ENCODE results near the gene PCCA. TPM values are rescaled to one million over a fixed set of nuclear protein-coding genes. Genes with fewer than 3 reads are reported as not detected.

Gene PCCA, protein sequence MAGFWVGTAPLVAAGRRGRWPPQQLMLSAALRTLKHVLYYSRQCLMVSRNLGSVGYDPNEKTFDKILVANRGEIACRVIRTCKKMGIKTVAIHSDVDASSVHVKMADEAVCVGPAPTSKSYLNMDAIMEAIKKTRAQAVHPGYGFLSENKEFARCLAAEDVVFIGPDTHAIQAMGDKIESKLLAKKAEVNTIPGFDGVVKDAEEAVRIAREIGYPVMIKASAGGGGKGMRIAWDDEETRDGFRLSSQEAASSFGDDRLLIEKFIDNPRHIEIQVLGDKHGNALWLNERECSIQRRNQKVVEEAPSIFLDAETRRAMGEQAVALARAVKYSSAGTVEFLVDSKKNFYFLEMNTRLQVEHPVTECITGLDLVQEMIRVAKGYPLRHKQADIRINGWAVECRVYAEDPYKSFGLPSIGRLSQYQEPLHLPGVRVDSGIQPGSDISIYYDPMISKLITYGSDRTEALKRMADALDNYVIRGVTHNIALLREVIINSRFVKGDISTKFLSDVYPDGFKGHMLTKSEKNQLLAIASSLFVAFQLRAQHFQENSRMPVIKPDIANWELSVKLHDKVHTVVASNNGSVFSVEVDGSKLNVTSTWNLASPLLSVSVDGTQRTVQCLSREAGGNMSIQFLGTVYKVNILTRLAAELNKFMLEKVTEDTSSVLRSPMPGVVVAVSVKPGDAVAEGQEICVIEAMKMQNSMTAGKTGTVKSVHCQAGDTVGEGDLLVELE
- total RNA-seq (ENCODE audit: low replicate concordance): 38.9 and 89.5 TPM in 2 replicates

DNA sequence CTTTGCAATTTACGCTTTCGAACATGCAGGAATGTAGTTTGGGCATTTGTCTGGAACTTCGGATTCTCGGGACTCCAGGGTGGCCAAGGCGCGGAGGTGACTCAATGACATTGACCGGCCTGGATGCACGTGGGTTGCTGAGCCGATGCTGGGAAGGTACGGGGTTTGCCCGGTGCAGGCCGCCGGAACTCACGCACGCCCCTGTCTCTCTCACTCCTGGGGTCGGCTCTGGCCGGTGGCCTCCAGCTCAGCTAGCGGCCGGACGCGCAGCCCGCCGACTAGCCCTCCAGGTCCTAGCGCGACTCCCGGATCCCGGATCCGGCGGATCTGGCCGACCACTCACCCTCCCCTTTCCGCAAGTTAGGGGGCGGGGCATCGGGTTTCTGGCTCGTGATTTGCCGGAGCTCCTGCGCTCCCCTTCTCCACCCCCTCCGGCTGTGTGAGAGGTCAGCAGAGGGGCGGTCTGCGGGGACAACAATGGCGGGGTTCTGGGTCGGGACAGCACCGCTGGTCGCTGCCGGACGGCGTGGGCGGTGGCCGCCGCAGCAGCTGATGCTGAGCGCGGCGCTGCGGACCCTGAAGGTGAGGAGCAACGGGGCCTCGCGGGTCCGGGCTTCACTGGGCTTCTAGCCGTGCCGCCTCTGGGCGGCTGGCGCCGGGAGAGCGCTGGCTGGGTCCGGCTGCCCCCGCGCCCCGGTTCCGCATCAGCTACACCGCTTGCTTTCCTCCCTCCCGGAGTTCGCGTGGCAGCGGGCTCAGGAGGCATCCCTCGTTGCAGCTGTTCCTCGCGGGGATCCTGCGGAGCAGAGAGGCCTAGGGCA is at the start of gene PCCA:
PCCA (plus strand) TSS at position 450 of the 821 bp plus-strand sequence; CDS start at position 478, 28 bp downstream.

Other genes with a start within 250 kb of the PCCA start
- gene ZIC5, start 117.3 kb upstream of the PCCA start, total RNA-seq (ENCODE audit: low replicate concordance): not detected in 2 replicates
- gene ZIC2, start 107.3 kb upstream of the PCCA start, total RNA-seq (ENCODE audit: low replicate concordance): under 0.01 TPM in 1 of 2 replicates, not detected in the other

Measured in smooth muscle cell of the coronary artery (primary cell).